Thyroid gland (tissue), 4 donors: ENCODE measurements around the gene CREB3L1.

Experiments used
- POLR2A ChIP-seq, 2 donors: fragments of 450-650 bp; IDR thresholded peaks; one replicate each; pipeline ENCODE4 v1.6.1; 2017; ENCODE audit warnings: antibody characterized with exemption in 2 of 2, mild to moderate bottlenecking in 2 of 2, moderate library complexity in 1 of 2
- TF ChIP-seq, protein P1 (sequence below), 6 experiments: fragments of 200-600 bp in 3 of 6; fragments of 450-650 bp in 3 of 6; sonication (generic) in 3 of 6; IDR thresholded peaks; one replicate each; pipeline ENCODE4 v1.5.1; 2016 to 2019; ENCODE audit warnings: antibody characterized with exemption in 6 of 6, mild to moderate bottlenecking in 2 of 6, inconsistent platforms in 1 of 6, moderate library complexity in 1 of 6

DNA sequence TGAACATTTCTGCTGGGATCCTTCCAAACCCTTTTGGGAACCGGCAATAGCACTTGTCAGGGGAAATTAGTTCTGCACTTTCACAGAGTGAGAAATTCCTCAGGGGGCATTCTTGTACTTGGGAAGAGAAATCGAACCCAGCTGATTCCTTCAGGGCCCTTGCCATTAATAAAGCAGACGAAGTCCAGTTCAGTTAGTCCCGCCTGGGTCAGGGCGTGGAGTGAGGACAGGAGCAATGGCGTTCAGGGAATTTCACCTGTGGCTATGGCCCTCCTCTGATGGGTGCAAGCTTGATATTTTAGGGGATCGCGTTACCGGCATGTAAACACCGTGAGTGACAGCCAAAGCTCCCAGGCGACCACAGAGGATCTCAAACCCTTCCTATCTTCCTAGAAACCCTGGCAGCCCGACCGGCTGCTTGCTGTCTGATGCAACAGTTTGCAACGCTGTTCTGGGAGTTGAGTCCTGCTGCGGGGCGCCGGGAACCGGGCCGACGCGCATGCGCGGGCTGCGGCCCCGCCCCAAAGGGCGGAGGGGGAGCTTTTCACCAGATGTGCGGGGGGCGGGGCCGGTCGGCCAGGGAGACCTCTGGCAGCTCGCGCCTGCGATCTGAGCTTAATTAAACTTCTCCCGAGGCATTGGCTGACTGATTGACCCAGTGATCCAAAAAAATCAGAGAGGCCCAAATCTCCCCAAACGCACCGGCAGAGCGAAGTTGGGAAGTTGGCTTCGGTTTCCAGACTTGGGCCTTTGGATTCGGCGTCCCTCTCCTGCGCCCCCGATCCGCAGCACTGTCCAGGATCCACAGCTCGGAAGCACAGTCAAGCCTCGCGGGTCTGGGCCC, 34.3 kb upstream of the CREB3L1 start:
- TF ChIP-seq, protein P1, sequence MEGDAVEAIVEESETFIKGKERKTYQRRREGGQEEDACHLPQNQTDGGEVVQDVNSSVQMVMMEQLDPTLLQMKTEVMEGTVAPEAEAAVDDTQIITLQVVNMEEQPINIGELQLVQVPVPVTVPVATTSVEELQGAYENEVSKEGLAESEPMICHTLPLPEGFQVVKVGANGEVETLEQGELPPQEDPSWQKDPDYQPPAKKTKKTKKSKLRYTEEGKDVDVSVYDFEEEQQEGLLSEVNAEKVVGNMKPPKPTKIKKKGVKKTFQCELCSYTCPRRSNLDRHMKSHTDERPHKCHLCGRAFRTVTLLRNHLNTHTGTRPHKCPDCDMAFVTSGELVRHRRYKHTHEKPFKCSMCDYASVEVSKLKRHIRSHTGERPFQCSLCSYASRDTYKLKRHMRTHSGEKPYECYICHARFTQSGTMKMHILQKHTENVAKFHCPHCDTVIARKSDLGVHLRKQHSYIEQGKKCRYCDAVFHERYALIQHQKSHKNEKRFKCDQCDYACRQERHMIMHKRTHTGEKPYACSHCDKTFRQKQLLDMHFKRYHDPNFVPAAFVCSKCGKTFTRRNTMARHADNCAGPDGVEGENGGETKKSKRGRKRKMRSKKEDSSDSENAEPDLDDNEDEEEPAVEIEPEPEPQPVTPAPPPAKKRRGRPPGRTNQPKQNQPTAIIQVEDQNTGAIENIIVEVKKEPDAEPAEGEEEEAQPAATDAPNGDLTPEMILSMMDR (IDR thresholded peaks at IDR 0.05), result no peak
- peak; percentile 19 to 88 for TF ChIP-seq POLR2A (IDR thresholded peaks at IDR 0.05)
